Activated CD4-positive, alpha-beta T cell treated with anti-CD3 and anti-CD28 coated beads, Interleukin-2, amount 50 U/mL, for 1 hour (primary cell): ENCODE measurements around the gene QARS1.

Source experiments
- DNase-seq: peaks from one replicate; pipeline ENCODE4 v3.0.0-alpha.2; 2020

Gene QARS1

DNA sequence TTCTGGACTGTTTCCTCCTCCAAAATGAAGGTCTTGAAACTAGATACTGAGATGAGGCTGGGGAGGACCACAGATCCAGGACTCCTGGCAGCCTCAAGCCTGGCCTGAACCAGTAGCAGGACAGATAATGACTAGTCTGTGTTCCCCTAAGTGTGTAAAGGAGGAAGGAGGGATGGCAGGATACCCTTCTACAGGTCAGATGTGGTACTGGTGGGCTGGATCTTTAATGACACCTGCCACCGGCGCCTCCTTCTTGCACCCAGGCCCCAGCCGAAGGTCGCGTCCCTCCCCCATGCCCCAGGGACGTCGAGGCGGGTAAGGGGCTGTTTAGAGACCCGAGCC is 15.5 kb upstream of the QARS1 start:
- DNase-seq, result no peak

DNA sequence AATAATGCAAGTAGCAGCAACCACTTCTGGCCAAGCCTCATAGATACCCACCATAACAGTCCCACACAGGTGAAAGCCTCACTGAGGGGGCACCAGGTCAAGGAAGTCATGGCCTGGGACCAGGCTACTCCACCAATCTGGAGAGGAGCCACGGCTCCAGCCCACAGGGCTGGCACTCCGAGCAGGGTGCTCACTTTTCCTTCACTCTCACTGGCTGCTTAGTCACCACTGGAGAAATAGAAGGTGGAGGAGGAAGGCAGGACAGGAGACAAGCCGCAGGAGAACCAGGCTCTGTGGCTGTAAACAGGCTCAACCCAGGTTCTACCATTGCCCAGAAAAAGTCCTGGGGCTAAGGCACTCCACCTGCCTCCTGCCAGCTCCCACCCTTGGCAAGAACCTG is 14.9 kb upstream of the QARS1 start:
- no peak for DNase-seq

DNA sequence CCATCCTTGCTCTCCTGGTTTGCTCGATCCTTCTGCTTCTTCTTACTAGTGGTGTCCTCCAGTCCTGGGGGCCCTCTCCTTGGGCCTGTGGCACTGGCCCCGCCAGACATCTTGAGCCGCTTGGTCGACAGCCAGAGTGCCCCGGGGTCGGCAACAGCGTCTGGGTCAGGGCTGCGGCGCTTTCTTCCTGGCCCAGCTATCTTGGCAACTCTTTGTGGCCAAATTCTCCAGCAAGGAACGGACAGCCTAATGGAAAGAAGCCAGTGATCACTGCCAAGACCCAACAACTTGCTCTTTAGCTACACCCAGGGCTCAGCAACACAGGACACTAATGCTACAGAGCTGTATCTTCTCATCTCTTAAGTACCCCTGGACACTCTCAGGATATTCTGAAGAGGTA is 14.5 kb upstream of the QARS1 start:
- no peak for DNase-seq

DNA sequence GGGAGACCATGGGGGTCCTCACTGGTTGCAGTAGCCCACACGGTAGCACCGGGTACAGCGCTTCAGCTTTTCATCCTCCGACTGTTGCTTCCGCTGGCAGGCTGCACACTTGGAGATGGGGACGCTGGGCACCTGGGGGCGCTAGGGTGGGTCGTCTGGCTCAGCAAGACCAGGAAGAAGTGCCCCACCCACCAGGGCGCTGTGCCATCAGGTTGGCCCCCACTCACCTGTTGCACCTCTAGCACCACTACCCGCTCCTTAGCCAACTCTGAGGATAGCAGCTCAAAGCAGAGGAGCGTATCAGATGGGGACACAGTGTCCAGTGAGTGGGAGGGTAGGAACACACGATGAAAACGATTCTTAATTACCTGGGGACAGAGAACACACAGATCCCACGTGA is 7.7 kb upstream of the QARS1 start:
- DNase-seq, result no peak

DNA sequence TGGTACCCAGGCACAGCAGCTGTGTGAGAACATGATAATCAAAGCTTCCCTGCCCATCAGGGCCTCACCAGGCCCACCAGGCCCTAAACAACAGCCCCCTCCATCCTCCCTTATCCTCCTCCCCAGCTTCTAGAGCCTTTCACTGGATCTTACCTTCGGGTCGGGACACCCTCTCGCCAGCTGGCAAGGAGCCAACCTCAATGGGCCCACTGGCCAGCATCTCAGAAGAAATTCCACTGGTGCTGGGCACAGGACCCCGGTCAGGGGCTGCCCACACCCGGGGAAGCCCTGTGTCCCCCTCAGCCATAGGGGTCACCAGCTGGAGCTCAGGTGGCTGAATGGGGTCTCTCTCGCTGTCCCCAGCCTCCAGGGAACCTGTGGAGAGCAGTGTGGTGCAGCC is 6.8 kb upstream of the QARS1 start:
- no peak for DNase-seq

DNA sequence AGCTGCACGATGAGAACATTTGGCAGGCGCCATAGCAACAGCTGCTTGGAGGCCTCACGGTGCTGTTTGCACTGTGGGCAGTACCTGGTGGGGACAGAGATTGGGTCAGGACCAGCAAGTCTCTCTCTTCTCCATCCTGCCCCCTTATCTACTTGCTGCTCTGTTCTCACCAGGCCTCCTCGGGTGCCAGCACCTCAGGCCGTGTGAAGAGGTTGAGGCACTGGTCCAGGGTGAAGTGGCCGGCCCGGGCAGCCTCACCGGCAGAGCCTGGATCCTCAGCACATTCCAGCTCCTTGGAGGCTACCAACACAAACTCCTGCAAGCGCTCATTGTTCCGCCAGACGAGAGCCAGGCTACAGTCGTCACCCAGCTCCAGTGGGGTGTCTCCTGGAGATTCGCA is 6.2 kb upstream of the QARS1 start:
- DNase-seq, result no peak

DNA sequence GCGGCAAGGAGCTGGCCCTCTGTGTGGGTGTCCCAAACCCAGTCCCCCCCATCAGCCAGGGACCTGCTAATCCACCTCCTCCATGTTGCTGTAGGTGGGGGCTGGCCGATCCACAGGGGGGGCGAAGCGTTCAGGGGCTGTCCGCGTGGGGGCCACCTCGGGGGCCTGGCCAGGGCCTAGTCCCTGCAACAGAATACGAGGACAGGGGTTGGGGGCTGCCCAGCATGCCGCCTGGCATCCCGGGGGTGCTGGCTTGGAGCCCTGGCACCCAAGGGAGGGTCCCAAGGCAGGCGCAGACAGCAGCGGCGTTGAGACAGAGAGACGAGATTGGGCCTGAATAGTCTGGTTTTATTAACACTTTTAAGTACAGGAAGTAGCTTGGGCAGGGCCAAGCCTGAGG is 3.8 kb upstream of the QARS1 start:
- no peak for DNase-seq

DNA sequence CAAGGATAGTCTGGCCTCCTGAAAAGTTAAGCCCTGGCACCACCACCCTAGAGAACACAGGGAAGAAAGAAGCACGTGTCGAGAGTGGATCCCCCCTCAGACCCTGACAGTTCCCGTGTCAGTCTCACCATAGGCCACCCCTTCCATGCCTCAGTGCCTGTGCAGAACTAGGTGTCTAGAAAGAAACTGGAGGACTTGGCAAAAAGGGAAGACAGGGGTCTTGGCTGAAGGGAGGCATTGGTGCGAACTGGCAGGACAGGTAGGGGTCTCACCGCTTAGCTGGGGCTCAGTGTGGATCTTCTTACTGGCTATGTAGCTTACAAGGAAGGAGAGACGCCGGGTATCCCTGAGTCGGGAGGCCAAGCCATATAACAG is 518 bp downstream of the QARS1 start:
- no peak for DNase-seq

DNA sequence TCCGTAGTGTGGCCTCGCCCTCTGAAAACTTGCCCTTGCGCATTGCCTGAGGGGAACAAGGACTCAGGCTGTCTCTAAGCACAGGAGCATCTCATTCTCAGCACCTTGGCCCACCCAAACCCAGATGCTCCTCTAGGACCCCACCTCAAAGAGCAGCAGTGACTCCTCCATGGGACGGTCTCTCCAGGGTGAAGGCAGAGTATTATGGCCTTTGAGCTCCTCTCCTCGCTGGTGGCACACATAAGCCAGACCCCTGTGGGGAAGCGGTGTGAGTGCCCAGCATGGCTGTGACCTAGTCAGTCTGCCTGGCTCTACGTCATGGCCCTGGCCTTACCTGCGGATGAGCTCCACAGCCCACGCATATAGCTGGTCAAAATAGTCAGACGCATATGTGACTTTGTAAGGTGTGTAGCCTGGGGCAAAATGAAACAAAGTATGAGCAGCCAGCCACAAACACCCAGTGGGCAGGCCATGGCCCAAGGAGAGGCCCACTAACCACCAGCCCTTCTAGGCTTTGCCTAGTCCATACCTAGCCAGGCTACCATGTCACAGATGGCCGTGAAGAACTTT is 4.4 kb downstream of the QARS1 start:
- no peak for DNase-seq

DNA sequence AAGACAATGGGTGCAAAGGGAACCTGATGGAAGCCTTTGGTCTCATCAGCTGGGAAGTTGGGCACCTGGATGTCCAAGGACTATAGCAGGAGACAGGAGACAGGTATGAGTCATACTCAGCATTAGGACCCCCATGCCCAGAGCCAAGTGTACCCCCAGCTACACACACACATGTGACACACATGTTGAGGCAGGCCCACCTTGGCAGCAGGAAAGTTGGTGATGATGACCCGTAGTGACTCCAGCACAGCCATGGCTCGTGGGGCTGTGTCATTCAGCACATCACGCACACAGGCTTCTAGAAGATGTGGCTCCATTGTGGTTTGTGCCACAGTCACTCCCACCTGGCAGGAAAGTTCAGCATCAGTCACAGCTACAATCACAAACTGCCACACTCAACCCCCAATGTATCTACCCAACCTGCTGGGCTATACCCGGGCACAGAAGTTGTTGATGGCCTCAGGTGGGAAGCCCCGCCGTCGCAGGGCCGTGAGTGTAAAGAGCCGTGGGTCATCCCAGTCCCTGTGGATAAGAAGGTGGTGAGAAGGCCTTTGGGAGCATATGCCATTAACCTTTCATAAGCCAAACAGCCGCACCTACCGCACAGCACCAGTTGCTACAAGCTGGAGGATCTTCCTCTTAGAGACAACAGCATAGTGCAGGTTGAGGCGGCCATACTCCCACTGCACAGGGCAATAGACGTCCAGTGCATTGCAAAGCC is 5.5 kb downstream of the QARS1 start:
- no peak for DNase-seq

DNA sequence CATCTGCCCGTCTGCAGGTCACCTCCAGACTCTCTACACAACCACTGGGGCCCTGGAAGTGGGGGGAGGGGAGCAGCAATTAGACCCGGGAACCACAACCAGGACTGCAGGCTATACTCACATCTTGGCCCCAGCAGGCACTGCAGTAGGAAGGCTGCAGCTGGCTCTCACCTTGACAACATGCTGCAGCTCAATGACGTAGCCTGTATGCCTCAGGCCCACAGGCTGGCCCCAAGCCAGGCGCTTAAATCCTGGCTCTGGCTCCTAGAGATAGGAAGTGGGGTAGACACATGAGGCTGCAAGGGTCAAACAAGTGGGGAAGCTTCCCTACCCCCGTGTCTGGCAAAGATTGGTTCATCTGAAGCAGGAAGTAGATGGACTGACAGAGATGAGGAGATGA is 6.1 kb downstream of the QARS1 start:
- DNase-seq, result no peak

DNA sequence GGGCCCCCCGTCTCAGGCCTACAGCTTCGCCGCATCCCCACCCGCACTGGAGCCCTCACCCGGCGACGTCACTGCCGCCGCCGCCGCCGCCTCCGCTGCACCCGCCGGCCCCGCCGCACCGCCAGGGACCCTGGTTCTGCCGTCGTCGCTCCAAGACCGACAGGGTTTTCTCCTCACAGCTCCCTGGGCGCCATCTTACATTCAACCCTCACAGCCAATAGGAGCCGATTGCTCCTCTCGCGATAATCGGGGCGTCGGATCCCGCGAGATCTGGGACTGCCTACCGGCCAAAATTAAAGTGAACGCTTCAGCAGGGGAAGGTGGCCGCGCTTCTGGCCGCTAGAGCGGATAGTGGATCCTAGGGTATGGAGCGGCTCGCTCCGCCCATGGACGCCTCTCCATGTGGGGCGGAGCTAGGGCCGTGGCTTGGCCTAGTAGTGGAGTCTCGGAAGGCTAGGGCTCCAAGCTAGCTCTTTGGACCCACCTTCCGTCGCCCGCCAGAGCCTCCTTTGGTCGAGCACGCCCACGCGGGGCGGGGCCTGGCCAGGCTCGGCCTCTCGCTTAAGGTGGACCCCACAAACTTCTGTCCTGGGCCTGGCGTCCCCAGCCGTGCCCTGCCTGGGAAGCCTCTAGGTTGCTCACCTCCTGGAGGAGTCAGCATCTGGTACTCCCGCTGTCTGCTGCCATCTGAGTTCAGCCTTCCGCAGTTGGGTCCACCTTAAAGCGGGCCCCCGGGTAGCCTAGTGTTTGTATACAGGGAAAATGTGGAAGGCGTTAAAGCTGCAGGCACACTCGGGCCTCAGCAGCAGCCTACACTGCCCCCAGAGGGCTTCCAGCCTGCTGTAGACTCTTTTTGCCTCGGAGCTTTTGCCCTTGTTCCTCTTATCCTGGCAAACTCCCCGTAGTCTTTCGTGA is 10.4 kb downstream of the QARS1 start, which contains the start of gene QRICH1:
Gene QRICH1 (minus strand): TSS at position 219 of the 915 bp plus-strand sequence. CDS start 17,054 bp downstream, outside the sequence.
- peak; percentile 93 for DNase-seq

DNA sequence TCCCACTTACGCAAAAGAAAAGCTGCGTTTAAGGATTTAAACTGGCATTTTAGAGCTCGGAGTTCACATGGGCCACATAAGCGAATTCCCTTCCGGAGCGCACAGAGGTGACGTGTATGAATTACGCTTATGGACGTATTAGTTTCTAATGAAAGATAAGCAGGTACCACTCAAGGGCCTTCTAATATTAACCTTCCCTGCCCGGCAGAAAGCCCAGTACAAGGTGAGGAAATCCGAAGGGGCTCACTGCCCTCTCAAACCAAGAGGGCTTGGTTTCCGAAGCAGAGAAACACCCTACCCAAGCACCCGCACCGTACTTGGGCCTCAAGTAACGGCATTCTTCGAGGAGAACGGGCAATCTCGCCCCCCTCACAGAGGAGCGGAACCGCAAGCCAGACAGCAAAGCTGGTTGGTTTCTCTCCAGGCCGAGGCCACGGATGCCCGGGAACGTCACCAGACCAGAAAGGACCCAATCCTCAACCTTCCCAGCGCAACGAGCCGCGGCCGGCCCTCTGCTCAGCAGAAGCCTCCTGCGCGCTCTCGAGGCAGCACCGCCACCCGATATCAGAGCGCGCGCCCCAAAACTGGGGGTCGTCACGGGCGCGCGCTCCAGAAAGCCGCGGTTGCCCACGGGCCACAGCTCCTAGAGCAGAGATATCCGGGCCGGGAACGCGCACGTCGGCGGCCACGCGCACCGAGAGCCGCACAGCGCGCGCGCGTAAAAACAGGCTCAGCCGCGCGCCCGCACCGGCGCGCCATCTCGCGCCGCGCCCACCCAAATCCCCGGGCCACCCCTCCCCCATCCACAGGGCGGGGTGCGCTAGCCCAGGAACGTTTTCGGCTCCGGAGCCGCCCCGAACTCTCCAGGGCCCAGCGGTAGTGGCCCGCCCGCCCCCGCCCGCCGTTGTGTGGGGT is 11.4 kb downstream of the QARS1 start:
- peak; percentile 79 for DNase-seq

DNA sequence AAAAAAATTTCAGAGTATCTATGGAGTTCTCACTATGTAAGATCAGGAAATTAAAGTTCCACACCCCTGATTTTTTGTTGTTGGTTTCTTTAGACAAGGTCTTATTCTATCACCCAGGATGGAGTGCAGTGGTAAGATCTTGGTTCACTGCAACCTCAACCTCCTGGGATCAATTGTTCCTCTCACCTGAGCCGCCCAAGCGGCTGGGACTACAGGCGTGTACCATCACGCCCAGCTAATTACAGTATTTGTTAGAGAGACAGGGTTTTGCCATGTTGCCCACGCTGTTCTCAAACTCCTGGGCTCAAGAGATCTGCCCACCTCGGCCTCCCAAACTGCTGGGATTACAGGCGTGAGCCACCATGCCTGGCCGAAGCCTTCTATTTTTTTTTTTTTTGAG is 23.1 kb downstream of the QARS1 start:
- DNase-seq, result no peak

DNA sequence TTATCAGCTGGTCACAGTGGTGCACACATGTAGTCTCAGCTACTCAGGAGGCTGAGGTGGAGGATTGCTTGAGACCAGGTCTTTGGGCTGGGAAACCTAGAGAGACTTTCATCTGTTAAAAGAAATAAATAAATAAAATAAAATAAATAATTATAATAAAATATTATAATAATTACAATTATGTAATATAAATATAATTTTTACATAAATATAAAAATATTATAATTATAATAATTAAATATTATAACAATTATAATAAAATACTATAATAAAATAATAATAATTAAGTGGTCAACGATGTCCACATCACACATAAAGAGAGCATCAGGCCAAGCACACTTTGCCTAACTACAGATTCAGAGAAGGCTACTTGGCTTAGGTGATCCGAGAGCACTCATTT is 25.3 kb downstream of the QARS1 start:
- no peak for DNase-seq

DNA sequence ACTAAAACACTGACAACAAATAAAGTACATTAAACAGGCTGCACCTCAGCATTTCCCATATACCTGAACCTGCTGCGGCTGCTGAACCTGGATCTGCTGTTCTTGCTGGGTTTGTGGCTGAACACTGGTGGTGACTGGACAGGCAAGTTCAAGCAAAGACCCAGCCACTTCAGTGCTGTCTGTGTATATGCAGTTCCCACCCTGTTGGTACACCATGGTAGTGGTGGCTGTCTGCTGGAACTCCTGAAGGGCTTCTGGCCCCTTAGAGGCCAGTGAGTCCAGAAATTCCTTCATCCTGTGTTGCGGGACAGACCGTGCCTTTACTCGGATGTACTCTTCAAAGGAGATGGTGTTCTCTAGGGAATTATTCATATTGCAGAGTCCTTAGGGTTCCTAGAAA is 27.9 kb downstream of the QARS1 start:
- no peak for DNase-seq

DNA sequence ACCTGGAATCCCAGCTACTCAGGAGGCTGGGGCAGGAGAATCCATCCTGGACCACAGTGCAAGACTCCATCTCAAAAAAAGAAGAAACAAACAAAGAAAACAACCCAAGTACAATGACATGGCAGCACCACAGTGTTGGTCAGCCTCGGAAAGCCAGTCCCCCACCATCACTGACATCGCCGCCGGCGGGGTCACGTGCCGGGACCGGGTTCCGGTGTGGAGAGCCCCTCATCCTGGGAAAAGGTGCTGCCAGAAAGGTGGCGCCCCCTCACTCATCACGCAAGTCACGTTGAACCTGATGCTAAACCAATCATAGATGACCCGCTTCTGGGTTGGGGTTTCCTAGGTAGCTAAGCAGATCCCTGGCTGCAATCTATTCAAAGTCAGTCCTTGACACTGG is 28.4 kb downstream of the QARS1 start:
- no peak for DNase-seq

DNA sequence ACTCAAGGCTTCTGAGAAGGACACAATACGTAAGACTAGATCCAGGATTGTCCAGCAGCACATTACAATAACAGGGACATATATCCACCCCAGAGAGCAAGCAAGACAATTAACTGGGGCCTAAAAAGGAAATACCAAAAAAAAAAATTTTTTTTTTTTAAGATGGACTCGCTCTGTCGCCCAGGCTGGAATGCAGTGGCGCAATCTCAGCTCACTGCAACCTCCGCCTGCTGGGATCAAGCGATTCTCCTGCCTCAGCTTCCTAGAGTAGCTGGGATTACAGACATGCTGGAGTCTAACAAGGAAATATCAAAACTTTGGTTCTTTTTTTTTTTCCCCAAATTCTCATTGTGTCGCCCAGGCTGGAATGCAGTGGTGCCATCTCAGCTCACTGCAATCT is 46.5 kb downstream of the QARS1 start:
- no peak for DNase-seq

DNA sequence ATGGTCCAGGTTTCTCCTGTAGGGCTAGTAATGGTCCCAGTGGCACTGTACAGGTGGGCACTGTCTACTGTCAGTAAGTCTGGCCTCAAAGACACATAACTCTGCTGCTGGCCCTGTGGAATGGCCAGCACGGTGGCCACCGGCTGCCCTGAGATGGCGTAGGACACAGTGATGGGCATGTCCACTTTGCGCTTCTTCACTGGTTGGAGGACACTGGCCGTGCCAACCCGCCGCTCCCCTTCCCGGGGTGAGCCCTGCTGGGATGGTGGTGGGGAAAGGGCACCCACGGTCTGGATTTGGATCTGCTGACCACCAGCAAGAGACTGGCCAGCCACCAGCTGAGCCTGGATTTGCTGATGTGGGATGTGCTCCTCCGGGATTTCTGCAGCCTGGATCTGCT is 47.3 kb downstream of the QARS1 start:
- DNase-seq, result no peak

DNA sequence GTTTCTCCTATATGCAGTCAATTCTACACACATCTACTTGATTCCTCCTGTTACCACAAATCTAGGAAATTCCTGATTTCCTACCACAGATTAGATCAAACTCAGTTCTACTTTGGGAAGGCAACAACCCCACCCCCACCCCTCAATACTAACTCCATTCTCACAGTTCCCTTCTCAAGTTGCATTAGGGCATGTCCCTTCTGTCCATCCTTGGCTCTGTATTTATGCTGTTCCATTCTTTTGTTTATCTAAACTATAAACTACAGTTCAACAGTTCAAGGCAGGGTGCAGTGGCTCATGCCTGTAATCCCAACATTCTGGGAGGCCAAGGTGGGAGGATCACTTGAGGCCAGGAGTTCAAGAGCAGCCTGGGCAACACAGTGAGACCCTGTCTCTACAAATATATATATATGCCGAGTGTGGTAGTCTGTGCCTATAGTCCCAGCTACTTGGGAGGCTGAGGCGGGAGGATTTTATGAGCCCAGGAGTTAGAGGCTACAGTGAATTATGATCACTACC is 50.2 kb downstream of the QARS1 start:
- no peak for DNase-seq

DNA sequence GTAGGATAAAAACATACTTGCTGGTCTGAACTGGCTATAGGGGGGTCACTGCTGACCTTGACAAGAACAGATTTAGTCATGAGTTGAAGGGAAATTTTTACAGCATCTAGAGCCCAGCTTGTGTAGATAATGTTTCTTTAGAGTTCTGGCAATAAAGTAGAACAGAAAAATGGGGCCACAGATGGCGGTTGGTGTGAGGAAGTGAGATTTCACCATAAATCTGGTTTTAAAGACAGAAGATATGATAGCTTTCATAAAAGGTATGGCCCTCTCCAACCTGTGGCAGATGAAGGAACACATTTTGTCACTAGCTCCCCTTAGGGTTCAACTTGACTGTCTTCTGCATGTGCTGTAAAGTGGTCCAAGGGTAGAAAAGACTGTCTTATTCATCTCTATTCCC is 51.0 kb downstream of the QARS1 start:
- no peak for DNase-seq
